ENCODE results near the gene ZFAND4.
"Not testable (repeated sequence)": the region's sequence is repeated elsewhere in the genome, so short reads cannot be mapped to it uniquely, and the experiment has no call there.

Gene ZFAND4

DNA sequence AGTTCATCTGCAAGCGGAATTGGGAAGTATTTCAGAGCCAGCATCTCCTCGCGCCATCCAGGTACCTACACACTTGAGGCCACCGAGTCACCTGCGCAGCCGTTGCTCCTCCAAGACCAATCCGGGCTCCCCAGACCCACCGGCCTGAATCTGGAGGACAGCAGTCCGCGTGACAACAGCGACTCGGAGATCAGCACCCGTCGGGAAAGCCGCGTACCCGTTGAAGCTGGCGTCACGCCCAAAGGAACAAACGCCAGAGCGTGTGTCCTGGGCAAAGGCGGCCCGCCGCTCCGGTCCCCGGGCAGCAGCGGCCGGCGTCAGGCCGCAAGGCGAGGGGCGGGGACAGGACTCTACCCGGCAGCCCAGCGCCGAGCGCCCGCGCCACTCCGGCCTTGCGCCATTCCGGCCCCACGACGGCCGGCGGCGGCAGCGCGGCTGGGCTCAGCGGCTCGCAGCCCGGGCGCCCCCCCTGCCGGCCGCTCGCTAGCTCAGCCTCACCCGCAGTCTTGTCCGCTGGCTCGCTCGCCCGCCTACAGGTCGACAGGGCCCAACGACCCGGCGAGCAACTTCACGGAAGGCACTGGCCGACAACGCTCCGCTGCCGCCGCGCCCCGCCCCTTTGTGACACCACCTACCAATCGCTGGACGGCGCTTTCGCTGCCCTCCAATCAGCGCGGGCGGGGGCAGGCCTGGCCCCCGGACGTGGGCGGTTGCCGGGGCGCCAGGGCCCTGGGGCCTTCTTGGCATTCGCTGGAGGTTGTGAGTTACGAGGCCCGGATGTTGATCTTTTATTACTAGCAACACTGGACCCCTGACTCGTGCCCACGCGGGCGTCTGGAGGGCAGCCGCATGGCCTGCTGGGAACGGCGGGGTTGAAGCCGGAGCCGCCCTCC is at the start of gene ZFAND4:
Gene ZFAND4 (minus strand): TSS at position 592 of the 893 bp plus-strand sequence. CDS start 9,047 bp downstream, outside the sequence.
- peak; percentile 96 for DNase-seq (ENCODE audit: low read depth)

DNA sequence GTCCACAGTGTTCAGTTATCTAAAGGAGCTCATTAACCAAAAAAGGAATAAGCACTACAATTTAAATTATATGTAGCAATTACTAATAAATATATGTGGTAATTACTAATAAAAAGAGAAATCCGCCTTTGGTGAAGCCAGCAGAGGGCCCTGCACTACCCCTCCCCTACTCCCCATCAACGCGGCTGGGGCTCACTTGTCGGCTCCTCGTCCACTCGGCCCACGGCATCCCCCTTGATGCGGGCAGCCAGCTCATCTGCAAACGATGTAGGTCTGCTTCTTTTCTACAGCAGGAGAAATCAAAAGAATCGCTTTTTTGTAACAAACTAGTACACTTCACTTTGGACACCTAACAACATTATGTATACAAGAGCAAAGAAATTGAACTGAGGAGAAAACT is 48.9 kb upstream of the ZFAND4 start:
- DNase-seq (ENCODE audit: low read depth), result not testable (repeated sequence)

- DNase-seq (ENCODE audit: low read depth), result not testable (repeated sequence)
Observed at GRCh38 chr10:45717642-45718041, 45.1 kb upstream of the ZFAND4 start.

- DNase-seq (ENCODE audit: low read depth), result not testable (repeated sequence)
Observed at GRCh38 chr10:45717053-45717452, 44.5 kb upstream of the ZFAND4 start.

GRCh38 chr10:45711223-45711622 is 38.7 kb upstream of the ZFAND4 start:
- not testable (repeated sequence) for DNase-seq (ENCODE audit: low read depth)

- DNase-seq (ENCODE audit: low read depth), result peak; percentile 4
Observed at GRCh38 chr10:45710200-45710796, 37.7 kb upstream of the ZFAND4 start.

DNA sequence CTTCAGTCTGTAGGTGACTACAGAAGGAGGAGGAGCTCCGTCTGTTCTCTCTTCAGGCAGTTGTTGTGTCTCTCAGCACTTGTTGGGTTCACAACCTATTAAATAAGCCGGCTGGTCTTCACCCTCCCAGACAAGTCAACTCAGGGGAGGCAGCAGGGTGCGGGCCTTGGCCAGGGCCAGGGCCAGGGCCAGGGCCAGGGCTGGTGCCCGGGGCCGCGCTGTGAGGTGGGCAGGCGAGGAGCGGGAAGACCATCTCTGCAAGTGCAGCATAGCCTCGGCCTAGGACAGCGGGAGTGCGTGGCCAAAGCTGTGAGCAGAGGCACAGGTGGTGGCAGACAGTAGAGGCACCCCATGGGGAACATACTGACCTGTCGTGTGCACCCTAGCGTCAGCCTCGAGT is 5.9 kb upstream of the ZFAND4 start:
- not testable (repeated sequence) for DNase-seq (ENCODE audit: low read depth)

- no peak for DNase-seq (ENCODE audit: low read depth)
Observed at GRCh38 chr10:45675388-45675787, 2.8 kb upstream of the ZFAND4 start.

- DNase-seq (ENCODE audit: low read depth), result peak; percentile 34
Observed at GRCh38 chr10:45673074-45673648, 589 bp upstream of the ZFAND4 start.

GRCh38 chr10:45671300-45671699 is 1.3 kb downstream of the ZFAND4 start:
- not testable (repeated sequence) for DNase-seq (ENCODE audit: low read depth)

DNA sequence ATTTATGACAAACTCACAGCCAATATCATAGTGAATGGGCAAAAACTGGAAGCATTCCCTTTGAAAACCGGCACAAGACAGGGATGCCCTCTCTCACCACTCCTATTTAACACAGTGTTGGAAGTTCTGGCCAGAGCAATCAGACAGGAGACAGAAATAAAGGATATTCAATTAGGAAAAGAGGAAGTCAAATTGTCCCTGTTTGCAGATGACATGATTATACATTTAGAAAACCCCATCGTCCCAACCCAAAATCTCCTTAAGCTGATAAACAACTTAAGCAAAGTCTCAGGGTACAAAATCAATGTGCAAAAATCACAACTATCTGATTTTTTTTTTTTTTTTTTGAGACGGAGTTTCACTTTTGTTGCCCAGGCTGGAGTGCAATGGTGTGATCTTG is 2.7 kb downstream of the ZFAND4 start:
- DNase-seq (ENCODE audit: low read depth), result not testable (repeated sequence)

- DNase-seq (ENCODE audit: low read depth), result no peak
Observed at GRCh38 chr10:45660876-45661411, 11.6 kb downstream of the ZFAND4 start.

- DNase-seq (ENCODE audit: low read depth), result no peak
Observed at GRCh38 chr10:45657033-45657926, 15.3 kb downstream of the ZFAND4 start.

DNA sequence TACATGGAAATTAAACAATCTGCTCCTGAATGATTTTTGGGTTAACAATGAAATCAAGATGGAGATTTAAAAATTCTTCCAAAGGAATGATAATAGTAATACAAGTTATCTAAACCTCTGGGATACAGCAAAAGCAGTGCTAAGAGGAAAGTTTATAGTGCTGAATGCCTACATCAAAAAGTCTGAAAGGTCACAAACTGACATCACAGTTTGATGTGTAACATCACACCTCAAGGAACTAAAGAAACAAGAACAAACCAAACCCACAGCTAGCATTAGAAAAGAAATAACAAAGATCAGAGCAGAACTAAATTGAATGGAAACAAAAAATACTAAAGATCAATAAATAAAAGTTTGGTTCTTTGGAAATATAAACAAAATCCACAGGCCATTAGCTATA is 17.4 kb downstream of the ZFAND4 start:
- no peak for DNase-seq (ENCODE audit: low read depth)

GRCh38 chr10:45654753-45655141 is 17.8 kb downstream of the ZFAND4 start:
- not testable (repeated sequence) for DNase-seq (ENCODE audit: low read depth)

GRCh38 chr10:45653454-45653853 is 19.1 kb downstream of the ZFAND4 start:
- no peak for DNase-seq (ENCODE audit: low read depth)

DNA sequence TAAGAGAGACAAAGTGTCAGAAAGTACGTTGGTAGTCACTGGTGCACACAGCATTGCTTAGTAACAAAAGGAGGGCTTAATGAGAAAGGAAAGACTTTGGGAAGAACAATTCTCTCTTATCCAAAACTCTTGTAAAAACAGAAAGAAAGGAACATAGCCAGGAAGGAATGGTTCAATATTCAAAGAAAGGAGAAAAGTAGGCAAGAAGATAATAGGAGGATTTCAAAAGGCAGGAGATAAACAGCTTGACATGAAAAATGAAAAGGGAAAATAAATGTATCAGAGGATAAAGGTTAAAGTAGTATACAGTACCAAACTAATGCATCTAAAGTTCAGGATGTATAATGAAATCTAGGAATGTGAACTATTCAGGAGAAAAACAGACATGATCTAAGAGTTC is 20.1 kb downstream of the ZFAND4 start:
- no peak for DNase-seq (ENCODE audit: low read depth)

DNA sequence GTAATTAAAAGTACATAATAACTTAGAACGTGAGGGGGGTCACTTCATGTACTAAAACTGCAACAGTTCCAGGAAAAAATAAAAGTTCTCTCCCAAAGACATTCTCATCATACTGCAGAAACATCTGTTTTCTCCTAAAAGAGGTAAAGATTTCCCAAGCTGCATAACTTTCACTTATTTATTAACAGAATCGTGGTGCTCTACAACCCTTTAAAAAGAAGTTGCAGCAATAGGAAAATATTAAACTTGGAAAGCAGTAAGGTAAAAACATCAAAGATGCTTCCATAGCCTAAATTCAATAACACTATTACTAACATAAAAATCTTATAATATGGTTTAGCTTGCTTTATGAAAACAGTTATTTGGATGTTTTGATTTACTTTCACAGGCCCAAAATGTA is 23.3 kb downstream of the ZFAND4 start:
- DNase-seq (ENCODE audit: low read depth), result no peak

GRCh38 chr10:45647118-45647517 is 25.5 kb downstream of the ZFAND4 start:
- DNase-seq (ENCODE audit: low read depth), result no peak

DNA sequence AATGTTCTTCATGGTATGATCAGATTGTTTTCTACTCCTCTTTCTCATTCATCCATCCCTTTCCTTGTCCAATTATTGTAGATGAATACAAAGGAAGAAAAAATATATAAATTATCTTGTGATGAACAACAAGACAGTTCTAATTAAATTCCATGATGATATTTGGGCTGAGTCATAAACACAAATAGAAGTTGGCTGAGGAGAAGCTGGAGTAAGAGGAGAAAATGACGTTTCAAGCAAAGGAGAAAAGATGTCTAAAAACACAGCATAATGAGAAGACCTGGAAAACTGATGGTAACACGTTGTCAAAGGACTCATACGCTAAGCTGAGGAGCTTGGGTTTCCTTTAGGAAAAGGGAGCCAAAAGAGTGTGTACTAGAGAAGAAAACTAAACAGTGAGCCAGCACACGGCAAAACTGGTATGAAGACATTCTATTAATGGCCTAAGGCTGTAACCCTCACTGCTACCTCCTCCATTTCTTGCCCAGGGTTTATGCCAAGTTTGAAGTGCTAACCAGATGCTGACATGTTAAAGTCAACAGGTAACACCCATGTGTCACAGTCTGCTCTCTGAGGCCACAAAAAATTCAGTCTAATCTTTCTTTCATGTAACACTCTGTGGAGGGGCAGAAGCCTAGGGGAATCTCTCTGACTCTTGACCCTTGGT is 26.1 kb downstream of the ZFAND4 start:
- DNase-seq (ENCODE audit: low read depth), result no peak

GRCh38 chr10:45644527-45644926 is 28.0 kb downstream of the ZFAND4 start:
- DNase-seq (ENCODE audit: low read depth), result no peak
